HG02623 (cell line): ENCODE data around the gene PLPP1.

Source experiments
- ATAC-seq: cut with Tn5 transposase; IDR thresholded peaks from one replicate; pipeline ENCODE4 v1.9.1; 2021; ENCODE audit warnings: moderate library complexity; ENCODE audit not compliant: unreplicated experiment

PLPP1 gene

GRCh38 chr5:55453211-55453610, 81.6 kb downstream of the PLPP1 start:
- no peak for ATAC-seq

DNA sequence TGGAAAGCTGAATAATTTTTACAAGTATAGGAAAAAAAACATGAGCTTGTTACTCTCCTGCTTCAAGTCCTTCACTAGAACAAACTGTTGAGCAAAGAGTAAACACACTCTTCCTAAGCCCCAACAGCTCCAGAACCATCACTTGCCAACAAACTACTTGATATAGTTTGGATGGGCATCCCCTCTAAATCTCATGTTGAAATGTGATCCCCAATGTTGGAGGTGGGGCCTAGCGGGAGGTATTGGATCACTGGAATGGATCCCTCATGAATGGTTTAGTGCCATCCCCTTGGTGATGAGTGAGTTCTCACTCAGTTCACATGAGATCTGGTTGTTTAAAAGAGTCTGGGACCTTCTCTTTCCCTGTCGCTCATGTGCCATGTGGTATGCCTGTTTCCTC, 82.8 kb downstream of the PLPP1 start:
- no peak for ATAC-seq

DNA sequence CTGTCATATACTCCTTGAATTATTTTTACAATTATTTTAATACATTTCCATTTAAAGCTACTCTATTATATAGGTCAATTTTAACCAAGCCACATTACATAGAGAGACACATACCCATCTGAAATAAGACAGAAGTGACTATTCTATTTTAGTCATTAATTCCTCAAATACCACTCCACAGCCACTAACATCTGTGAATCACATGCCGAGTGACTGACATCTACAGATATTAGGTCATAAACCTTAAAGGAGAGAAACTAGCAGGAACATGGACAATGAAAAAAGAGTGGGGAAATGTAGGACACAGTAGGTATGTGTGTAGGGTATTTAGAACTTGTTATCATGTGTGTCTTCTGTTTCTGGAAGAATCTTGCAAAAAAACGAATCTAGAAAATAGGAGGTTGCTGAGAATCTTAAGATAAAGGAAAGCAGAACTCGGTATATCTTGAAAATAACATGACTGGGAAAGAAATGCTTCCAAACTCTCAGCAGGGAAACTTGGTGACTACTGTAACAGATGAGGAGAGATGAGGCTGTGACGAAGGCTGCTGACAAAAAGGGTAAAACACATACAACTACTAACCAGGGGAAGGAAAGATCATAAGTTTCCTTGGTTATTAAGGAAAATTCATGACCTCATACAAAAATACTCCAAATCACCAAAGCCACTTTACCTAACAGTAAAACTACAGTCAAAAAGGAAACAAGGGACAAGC, 84.6 kb downstream of the PLPP1 start:
- ATAC-seq = no peak

DNA sequence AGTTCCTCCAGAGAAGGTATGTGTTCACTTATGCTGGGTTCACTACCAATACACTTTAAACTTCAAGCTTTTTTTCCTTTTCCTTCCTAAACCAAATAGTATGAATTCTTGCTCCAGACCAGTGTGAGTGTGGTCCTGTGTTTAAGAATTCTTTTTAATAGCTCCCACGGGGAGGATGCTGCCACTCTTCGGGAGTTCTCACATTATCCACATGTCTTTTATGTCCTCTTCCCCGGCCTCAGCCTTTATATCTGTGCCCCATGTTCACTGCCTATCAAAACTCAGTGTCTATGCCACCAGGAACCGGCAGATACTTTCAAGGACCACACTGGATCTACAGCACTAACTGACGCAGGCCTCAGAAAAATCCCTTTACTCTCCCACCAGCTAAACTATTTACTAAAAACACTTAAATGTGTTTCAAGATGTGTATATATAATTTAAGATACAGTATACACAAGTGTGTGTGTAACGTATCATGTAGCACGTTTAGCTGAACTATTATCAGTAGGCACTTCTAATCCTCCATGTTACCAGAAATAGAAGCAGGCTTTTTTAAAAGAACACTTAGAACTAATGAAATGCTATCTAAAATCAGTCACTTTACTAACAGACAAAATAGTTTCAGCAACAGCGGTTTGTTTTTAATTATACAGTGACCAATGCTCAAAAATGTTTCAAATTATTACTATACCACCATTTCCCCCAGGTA, 88.0 kb downstream of the PLPP1 start:
- ATAC-seq = no peak

DNA sequence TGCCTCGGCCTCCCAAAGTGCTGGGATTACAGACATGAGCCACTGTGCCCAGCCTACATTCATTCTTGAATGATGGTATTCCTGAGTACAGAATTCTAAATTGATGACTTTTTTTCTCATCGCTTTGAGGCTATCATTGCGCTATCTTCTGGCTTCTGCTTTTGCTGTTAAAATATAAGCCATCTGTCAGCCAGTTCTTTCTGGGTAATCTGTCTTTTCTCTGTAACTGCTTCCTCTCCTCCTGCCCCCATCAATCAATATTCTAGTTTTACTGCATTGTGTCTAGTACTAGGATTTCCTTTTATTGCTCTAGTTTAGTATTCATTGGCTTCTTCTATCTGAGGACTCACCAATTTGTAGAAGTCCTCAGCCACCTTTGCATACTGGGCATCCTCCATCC, 89.0 kb downstream of the PLPP1 start:
- ATAC-seq = no peak

GRCh38 chr5:55441954-55442353, 92.8 kb downstream of the PLPP1 start:
- ATAC-seq = no peak

- no peak for ATAC-seq
Measured at GRCh38 chr5:55441107-55441771, 93.5 kb downstream of the PLPP1 start.

- ATAC-seq = no peak
Measured at GRCh38 chr5:55440188-55440646, 94.5 kb downstream of the PLPP1 start.

DNA sequence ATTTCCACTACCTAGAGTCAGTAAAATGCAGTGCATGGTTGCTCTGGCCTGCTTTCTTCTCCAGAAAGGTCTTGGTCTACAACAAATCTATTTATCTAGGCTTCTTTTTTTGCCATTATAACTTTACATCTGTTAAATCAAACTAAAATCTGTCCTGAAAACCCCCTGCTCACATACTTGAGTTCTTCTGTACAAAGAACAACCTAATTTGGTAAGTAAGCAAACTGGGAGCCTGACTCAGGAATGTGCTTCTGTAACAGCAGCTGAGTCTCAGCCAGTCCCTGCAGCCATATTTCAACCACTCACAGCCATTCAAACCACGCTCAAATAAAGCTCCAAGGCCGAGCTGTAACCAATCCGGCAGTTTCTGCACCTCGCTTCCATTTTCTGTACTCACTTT, 95.8 kb downstream of the PLPP1 start:
- ATAC-seq = no peak

GRCh38 chr5:55437859-55438206, 96.9 kb downstream of the PLPP1 start:
- ATAC-seq = no peak

DNA sequence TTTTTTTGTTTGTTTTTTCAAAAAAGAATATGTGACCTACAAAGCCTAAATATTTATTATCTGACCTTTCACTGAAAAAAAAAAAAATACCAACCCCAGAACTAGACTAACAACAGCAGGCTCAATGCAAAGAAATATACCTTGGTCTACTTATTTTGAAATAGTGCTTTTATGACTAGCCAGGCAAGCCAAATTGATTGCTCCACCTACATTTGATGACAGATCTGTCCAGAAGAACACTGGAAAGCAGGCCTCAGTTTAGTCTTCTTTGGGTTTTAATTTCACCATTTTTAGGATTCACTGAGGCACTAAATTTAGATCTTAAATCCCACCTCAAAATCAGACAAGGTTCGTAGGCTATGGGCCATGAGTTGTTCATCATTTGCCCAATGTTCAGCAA, 97.3 kb downstream of the PLPP1 start:
- no peak for ATAC-seq

DNA sequence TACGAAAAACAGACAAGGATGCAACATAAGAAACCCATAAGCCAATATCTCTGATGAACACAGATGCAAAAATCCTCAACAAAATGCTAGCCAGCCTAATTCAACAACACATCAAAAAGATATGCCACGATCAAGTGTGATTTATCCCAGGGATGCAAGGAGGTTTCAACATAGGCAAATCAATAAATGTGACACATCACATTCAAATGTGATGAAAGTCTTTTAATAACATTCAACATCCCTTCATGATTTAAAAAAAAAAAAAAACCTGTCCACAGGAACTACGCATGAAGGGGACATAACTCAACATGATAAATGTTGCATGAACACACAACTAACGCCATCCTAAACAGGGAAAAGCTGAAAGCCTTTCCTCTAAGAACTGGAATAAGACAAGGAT, 102.2 kb downstream of the PLPP1 start:
- ATAC-seq = no peak

- no peak for ATAC-seq
Measured at GRCh38 chr5:55429613-55430253, 105.0 kb downstream of the PLPP1 start.

GRCh38 chr5:55429221-55429612, 105.5 kb downstream of the PLPP1 start:
- no peak for ATAC-seq

DNA sequence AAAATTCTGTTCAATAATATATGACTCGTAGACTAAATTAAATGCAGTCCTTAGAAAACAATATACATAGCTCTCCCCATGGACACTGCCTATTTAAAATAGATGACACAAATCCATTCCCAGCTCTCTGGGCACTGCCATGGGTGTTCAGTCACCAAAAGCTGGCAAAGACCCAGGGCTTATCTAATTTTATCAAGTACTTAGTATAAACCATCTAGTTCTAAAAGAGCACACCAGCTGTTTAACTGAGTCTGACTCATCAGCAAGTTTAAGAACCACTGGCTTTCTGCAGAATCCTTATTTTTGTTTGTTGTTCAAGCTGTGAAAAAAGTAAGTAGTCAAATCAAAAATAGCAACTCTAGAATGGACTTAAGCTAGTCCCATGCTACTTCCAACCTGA, 107.6 kb downstream of the PLPP1 start:
- ATAC-seq = no peak

GRCh38 chr5:55426455-55426854, 108.3 kb downstream of the PLPP1 start:
- ATAC-seq = no peak

DNA sequence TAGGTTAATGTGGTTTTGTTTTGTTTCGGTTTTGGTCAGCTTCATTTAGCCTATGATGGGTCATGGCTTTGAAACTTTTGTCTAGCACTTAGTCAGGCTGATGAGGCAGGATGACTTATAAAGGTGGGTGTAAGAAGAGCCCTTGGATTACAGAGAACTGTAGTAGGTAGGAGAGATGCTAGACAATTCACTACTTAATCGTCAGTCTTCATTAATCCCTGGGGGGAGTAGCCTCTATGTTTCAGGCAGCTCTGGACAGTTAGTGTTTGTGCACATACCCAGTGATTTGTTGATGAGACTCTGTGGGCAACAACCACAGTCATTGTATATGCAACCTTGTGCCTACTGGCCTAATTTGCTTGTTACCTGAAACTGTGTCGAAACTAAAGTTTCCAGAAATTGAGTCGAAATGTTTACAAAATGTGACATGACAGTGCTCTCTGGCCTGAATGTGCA, 113.7 kb downstream of the PLPP1 start:
- ATAC-seq = peak; percentile 90

GRCh38 chr5:55418994-55419968, 115.5 kb downstream of the PLPP1 start:
- ATAC-seq = no peak

DNA sequence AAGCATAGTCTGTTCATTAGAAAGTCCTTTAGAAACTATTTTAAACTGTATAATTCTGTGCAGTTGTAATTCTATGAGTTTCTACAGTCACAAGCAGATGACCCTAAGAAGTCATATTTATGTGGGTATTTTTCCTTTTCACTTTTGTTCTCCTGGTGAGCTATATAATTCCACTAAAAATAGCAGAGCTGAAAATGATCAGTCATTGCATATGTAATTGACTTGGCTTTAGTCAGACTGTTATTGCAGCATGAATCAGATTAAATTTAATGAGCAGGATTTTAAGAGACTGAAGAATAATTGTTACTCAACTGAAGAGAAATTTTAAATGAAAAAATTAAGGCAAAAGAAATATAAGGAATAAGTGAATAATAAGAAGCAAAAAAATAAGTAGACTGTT, 118.5 kb downstream of the PLPP1 start:
- ATAC-seq = no peak

DNA sequence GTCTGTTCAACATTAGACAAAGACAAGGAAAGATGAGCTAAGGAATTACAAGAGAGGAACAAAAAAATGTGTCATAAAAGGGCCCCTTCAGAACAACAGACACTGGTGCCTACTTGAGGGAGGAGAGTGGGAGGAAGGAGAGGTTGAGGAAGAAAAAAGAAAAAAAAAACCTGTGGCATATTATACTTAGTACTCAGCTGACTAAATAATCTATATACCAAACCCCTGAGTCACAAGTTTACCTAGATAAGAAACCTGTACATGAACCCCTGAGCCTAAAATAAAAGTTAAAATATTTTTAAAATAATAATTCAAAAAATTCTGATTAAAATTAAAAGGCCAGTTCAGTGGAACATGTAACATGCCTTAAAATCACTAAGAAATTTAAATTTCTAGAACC, 119.7 kb downstream of the PLPP1 start:
- ATAC-seq = no peak
